K562 (cell line): ENCODE measurements around the gene MACF1. TPM values are rescaled to one million over a fixed set of nuclear protein-coding genes. Genes with fewer than 3 reads are reported as not detected.

ENCODE experiments used
- ATAC-seq: fragments of 200-7000 bp; cut with Tn5 transposase; 3 replicates; pipeline ENCODE4 v1.9.1; 2020; ENCODE audit warnings: moderate library complexity
- BruUV-seq: library from RNA; stranded (reverse); fragments of 400-500 nt; replicated peaks from 2 replicates; lab custom pipeline; 2021; lab: Mats Ljungman, UMichigan
- CTCF ChIA-PET: fragments of 300-600 bp; formaldehyde crosslinking; extraction: SDS; loops from one replicate; lab custom pipeline; 2021; ENCODE audit warnings: low intra/inter-chr PET ratio; lab: Yijun Ruan, JAX
- POLR2A ChIA-PET: fragments of 300-600, 350-650 bp; sonication (Branson Sonifier 250); formaldehyde crosslinking; extraction: SDS; loops from one replicate; lab custom pipeline; 2021; ENCODE audit warnings: antibody characterized with exemption, inconsistent platforms; lab: Yijun Ruan, JAX
- DNase-seq, 4 experiments: peaks; one replicate each; pipeline versions ENCODE4 v3.0.0 to v3.0.0-alpha.2; 2011 to 2018; ENCODE audit warnings: low spot score in 3 of 4, mixed read lengths in 3 of 4; ENCODE audit errors: extremely low read depth in 1 of 4
- FAIRE-seq: peaks from 2 replicates; lab custom pipeline; 2011; peaks lifted over from hg19 to GRCh38; lab: Jason Lieb, UNC
- H2AFZ ChIP-seq: 2 replicates; pipeline ENCODE4 v1.6.0; 2011; ENCODE audit warnings: low read depth, low read length, control low read depth, inconsistent platforms
- H3K27ac ChIP-seq: fragments of 200-600 bp; 3 replicates; pipeline ENCODE4 v1.8.0; 2011; ENCODE audit warnings: low read depth, mild to moderate bottlenecking, control low read depth, inconsistent platforms, low read length, moderate library complexity, mixed read lengths; ENCODE audit errors: extremely low read depth
- H3K27me3 ChIP-seq, 2 experiments: fragments of 300-600 bp in 1 of 2; 2 replicates in 1 of 2; 3 replicates in 1 of 2; pipeline versions ENCODE4 v1.6.0 to v1.8.0; 2011; ENCODE audit warnings: inconsistent platforms in 2 of 2, low read length in 2 of 2, mild to moderate bottlenecking in 1 of 2, mixed read lengths in 1 of 2, moderate library complexity in 1 of 2; ENCODE audit not compliant: control insufficient read depth in 2 of 2, insufficient read depth in 2 of 2
- H3K36me3 ChIP-seq: fragments of 300-600 bp; 3 replicates; pipeline ENCODE4 v1.8.0; 2011; ENCODE audit warnings: mild to moderate bottlenecking, low read length, inconsistent platforms; ENCODE audit not compliant: control insufficient read depth, insufficient read depth
- H3K4me1 ChIP-seq, 2 experiments: fragments of 200-600 bp in 1 of 2; replicated peaks in 1 of 2; 2 replicates in 1 of 2; 3 replicates in 1 of 2; pipeline versions ENCODE4 v1.5.1 to v1.8.0; 2011; ENCODE audit warnings: inconsistent platforms in 2 of 2, low read length in 2 of 2, mild to moderate bottlenecking in 1 of 2, mixed read lengths in 1 of 2, moderate library complexity in 1 of 2; ENCODE audit not compliant: control insufficient read depth in 2 of 2, insufficient read depth in 2 of 2
- H3K4me2 ChIP-seq: 2 replicates; pipeline ENCODE4 v1.6.1; 2011; ENCODE audit warnings: low read length, control low read depth, inconsistent platforms, mixed read lengths; ENCODE audit not compliant: insufficient read depth
- H3K4me3 ChIP-seq: fragments of 200-600 bp; sonication (generic), shearing (Covaris generic); 2 replicates; pipeline ENCODE4 v1.5.1; 2016; ENCODE audit warnings: control low read depth, inconsistent platforms
- H3K79me2 ChIP-seq: fragments of 200-600 bp; 3 replicates; pipeline ENCODE4 v1.8.0; 2011; ENCODE audit warnings: low read length, inconsistent platforms; ENCODE audit not compliant: control insufficient read depth, insufficient read depth
- H3K9ac ChIP-seq, 2 experiments: 2 replicates each; pipeline versions ENCODE4 v1.6.0 to v1.6.1; 2011; ENCODE audit warnings: low read depth in 2 of 2, low read length in 2 of 2, control low read depth in 1 of 2, inconsistent platforms in 1 of 2, mild to moderate bottlenecking in 1 of 2, mixed read lengths in 1 of 2; ENCODE audit not compliant: insufficient read depth in 1 of 2
- H3K9me1 ChIP-seq: one replicate; pipeline ENCODE4 v1.6.0; 2011; ENCODE audit warnings: inconsistent platforms, mild to moderate bottlenecking, low read length, moderate library complexity; ENCODE audit not compliant: control insufficient read depth, insufficient read depth
- H3K9me3 ChIP-seq: replicated peaks from 2 replicates; pipeline ENCODE4 v1.5.1; 2011; ENCODE audit warnings: low read depth, low read length, inconsistent platforms; ENCODE audit not compliant: control insufficient read depth, insufficient read depth
- H4K20me1 ChIP-seq: replicated peaks from 2 replicates; pipeline ENCODE4 v1.6.1; 2011; ENCODE audit warnings: low read length, inconsistent platforms, mixed read lengths; ENCODE audit not compliant: control insufficient read depth, insufficient read depth
- ARHGAP35 ChIP-seq: fragments of 450-650 bp; IDR thresholded peaks from 2 replicates; pipeline ENCODE4 v1.6.1; 2018; ENCODE audit not compliant: partially characterized antibody
- BACH1 ChIP-seq: fragments of 200-800 bp; sonication (Bioruptor generic); IDR thresholded peaks from 2 replicates; pipeline ENCODE4 v1.6.1; 2016; ENCODE audit warnings: missing genetic modification characterization, missing compliant biosample characterization
- GTF2A2 ChIP-seq: IDR thresholded peaks from 2 replicates; pipeline ENCODE4 v1.6.1; 2016; ENCODE audit warnings: mild to moderate bottlenecking, missing genetic modification characterization, missing compliant biosample characterization
- JUN ChIP-seq, 2 experiments: sonication (generic) in 1 of 2; formaldehyde crosslinking in 1 of 2; IDR thresholded peaks; 2 replicates each; pipeline versions ENCODE4 v1.6.1 to v1.8.0; 2012 to 2022; ENCODE audit warnings: borderline replicate concordance in 2 of 2, mild to moderate bottlenecking in 2 of 2, improper control_type of control experiment in 1 of 2, low read depth in 1 of 2, low read length in 1 of 2, missing genetic modification reagents in 1 of 2
- LEF1 ChIP-seq: fragments of 450-650 bp; IDR thresholded peaks from 2 replicates; pipeline ENCODE4 v1.6.1; 2016; ENCODE audit warnings: mild to moderate bottlenecking
- MAFG ChIP-seq: fragments of 450-650 bp; conservative IDR thresholded peaks from 2 replicates; pipeline ENCODE4 v1.6.1; 2016; ENCODE audit warnings: missing genetic modification characterization, missing compliant biosample characterization
- MCM2 ChIP-seq: fragments of 450-650 bp; IDR thresholded peaks from 2 replicates; pipeline ENCODE4 v1.6.1; 2017; ENCODE audit warnings: low read depth, mild to moderate bottlenecking
- POU5F1 ChIP-seq: fragments of 150-350 bp; IDR thresholded peaks from 2 replicates; pipeline ENCODE4 v1.6.1; 2014; ENCODE audit warnings: borderline replicate concordance, low read length, low read depth, mild to moderate bottlenecking; ENCODE audit not compliant: partially characterized antibody
- PYGO2 ChIP-seq: fragments of 450-650 bp; IDR thresholded peaks from 2 replicates; pipeline ENCODE4 v1.6.1; 2016; ENCODE audit warnings: mild to moderate bottlenecking, missing genetic modification characterization, moderate library complexity, missing compliant biosample characterization
- RBM34 ChIP-seq: fragments of 200-400 bp; formaldehyde crosslinking; IDR thresholded peaks from 2 replicates; pipeline ENCODE4 v1.6.1; 2018; ENCODE audit warnings: low read length, borderline replicate concordance; ENCODE audit not compliant: insufficient read depth
- TCFL5 ChIP-seq: fragments of 250-450 bp; sonication (Bioruptor Pico); conservative IDR thresholded peaks from 2 replicates; pipeline ENCODE4 v1.6.1; 2021; ENCODE audit warnings: mild to moderate bottlenecking, moderate library complexity, matching md5 sums
- TRIM28 ChIP-seq: fragments of 450-650 bp; IDR thresholded peaks from 2 replicates; pipeline ENCODE4 v1.6.1; 2017
- ZBTB49 ChIP-seq: sonication (generic); formaldehyde crosslinking; IDR thresholded peaks from 2 replicates; pipeline ENCODE4 v1.8.0; 2022; ENCODE audit warnings: missing genetic modification reagents, mild to moderate bottlenecking, borderline replicate concordance
- ZNF316 ChIP-seq: fragments of 450-650 bp; IDR thresholded peaks from 2 replicates; pipeline ENCODE4 v1.6.1; 2016
- ZNF445 ChIP-seq: fragments of 250-450 bp; sonication (Bioruptor Pico); IDR thresholded peaks from 2 replicates; pipeline ENCODE4 v1.4.0; 2020; ENCODE audit warnings: low read depth, mild to moderate bottlenecking, moderate library complexity
- ZNF511 ChIP-seq: sonication (generic); formaldehyde crosslinking; IDR thresholded peaks from 2 replicates; pipeline ENCODE4 v1.8.0; 2022; ENCODE audit warnings: mild to moderate bottlenecking, missing genetic modification reagents
- ZNF668 ChIP-seq: fragments of 250-450 bp; sonication (Bioruptor Pico); IDR thresholded peaks from 2 replicates; pipeline ENCODE4 v1.8.0; 2022; ENCODE audit warnings: mild to moderate bottlenecking, inconsistent platforms
- ZNF696 ChIP-seq: fragments of 250-450 bp; sonication (Bioruptor Pico); conservative IDR thresholded peaks from 2 replicates; pipeline ENCODE4 v1.4.0; 2020; ENCODE audit warnings: mild to moderate bottlenecking, moderate library complexity
- ZNF778 ChIP-seq: fragments of 450-650 bp; formaldehyde crosslinking; IDR thresholded peaks from 2 replicates; pipeline ENCODE4 v1.4.0; 2020; ENCODE audit warnings: mild to moderate bottlenecking, moderate library complexity
- WGBS: fragments of 100-300 bp; shearing (Covaris generic); methylation state at CpG from one replicate; pipeline ENCODE4 v1.1.6; 2016; ENCODE audit warnings: low coverage, mixed read lengths; ENCODE audit not compliant: insufficient coverage; ENCODE audit errors: missing lambda C conversion rate; 5-methylcytosine and 5-hydroxymethylcytosine counted together
- in situ Hi-C: fragments of 300-500 bp; cut with MboI; formaldehyde crosslinking; loops from 4 replicates; pipeline ENCODE4 v1.15.0; 2018; ENCODE audit warnings: inconsistent platforms, mixed read lengths
- intact Hi-C: fragments of 100-400 bp; cut with micrococcal nuclease; formaldehyde crosslinking; loops from 2 replicates; pipeline ENCODE4 v1.14.2; 2022
- polyA plus RNA-seq, 8 experiments: library from polyadenylated mRNA; depleted of rRNA in 4 of 8; stranded (reverse) in 5 of 8; unstranded in 3 of 8; fragments of >200 nt; fragmentation: Nextera tagmentation in 2 of 8; fragmentation: Illumina TruSeq in 1 of 8; extraction: Ambion mirVana in 2 of 8; extraction: Trizol in 1 of 8; gene quantifications; 2 replicates each; pipeline versions ENCODE4 v1.2.1 to v1.2.3, GENCODE V29; 2011 to 2014; ENCODE audit warnings: inconsistent platforms in 1 of 8, missing spikeins in 1 of 8
- total RNA-seq, 7 experiments: library from RNA; depleted of rRNA in 6 of 7; stranded (reverse); fragments of >200 nt in 6 of 7; fragmentation: Illumina TruSeq in 2 of 7; extraction: Trizol in 2 of 7; gene quantifications; 2 replicates each; pipeline versions ENCODE4 v1.2.1 to v1.2.3, GENCODE V29; 2011 to 2021; ENCODE audit warnings: low replicate concordance in 1 of 7
- TF ChIP-seq, protein P1 (sequence below): fragments of 450-650 bp; IDR thresholded peaks from 2 replicates; pipeline ENCODE4 v1.6.1; 2016; ENCODE audit warnings: antibody characterized with exemption

Gene MACF1
- total and polyA plus RNA-seq, 9 of the 15 experiments (the other 6 are each of a cell fraction or from before 2014, with no cell fraction given), result 13.2 to 232 (median 112) TPM

DNA sequence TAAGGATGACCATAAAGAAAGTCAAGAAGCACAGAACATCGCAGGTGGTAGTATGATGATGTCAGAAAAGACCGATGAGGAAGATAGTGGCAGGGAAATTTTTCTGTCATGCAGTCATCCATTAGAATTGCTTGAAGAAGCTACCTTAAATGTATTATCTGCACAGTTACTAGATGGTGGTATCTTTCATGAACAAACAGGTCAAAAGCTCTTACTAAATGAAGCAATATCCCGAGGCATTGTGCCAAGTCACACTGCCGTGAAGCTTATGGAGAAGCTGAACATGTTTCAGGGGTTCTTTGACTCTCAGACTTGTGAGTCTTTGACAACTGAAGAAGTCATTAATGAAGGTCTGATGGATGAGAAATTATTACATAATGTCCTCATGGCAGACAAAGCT, 128.8 kb downstream of the MACF1 start (continued):
- TF ChIP-seq ZNF778 (CRISPR knock-in tag), result no peak
- no peak for TF ChIP-seq ZNF696 (CRISPR knock-in tag)
- no peak for TF ChIP-seq TCFL5 (CRISPR knock-in tag)
- TF ChIP-seq ARHGAP35, result no peak
- no peak for TF ChIP-seq PYGO2 (tag)
- no peak for TF ChIP-seq ZBTB49 (CRISPR knock-in tag)
- TF ChIP-seq JUN (IDR thresholded peaks at IDR 0.05; ENCODE audit: borderline replicate concordance, low read depth, low read length), result no peak
- no peak for TF ChIP-seq JUN (CRISPR knock-in tag; IDR thresholded peaks at IDR 0.05; ENCODE audit: borderline replicate concordance)
- no peak for TF ChIP-seq MCM2

GRCh38 chr1:39335216-39335615, 130.7 kb downstream of the MACF1 start:
- Histone ChIP-seq H3K4me1 (no peaks in the 10 kb centered on the region), H3K27ac (no peak overlapping the region), H3K36me3 (peaks cover 92% of the 10 kb centered on the region), H3K27me3 (no peaks in the 10 kb centered on the region), H2AFZ (no peak overlapping the region), H3K9ac (no peak overlapping the region), H4K20me1 (no peaks in the 10 kb centered on the region), H3K79me2 (no peaks in the 10 kb centered on the region), H3K9me1 (no peaks in the 10 kb centered on the region), H3K9me3 (no peaks in the 10 kb centered on the region), H3K4me3 (no peak overlapping the region), H3K4me2 (no peak overlapping the region)
- POLR2A ChIA-PET, result no interaction called here
- intact Hi-C loops (no loop called here), in situ Hi-C loops (no loop called here)
- no peak for FAIRE-seq
- ATAC-seq, result no peak
- CTCF ChIA-PET, result no interaction called here
- no peak for DNase-seq
- 73% methylated on average over 3 of the region's 3 CpGs for WGBS
- BruUV-seq, result no TSS peak
- peak; percentile 48 for TF ChIP-seq MAFG (tag)
- TF ChIP-seq TRIM28, result no peak
- no peak for TF ChIP-seq GTF2A2
- peak; percentile 78 for TF ChIP-seq ZNF316
- TF ChIP-seq ZNF445 (CRISPR knock-in tag), result no peak
- TF ChIP-seq POU5F1, result no peak
- no peak for TF ChIP-seq ZNF511 (CRISPR knock-in tag)
- TF ChIP-seq RBM34, result no peak
- no peak for TF ChIP-seq LEF1
- TF ChIP-seq BACH1 (tag), result no peak
- TF ChIP-seq, protein P1, sequence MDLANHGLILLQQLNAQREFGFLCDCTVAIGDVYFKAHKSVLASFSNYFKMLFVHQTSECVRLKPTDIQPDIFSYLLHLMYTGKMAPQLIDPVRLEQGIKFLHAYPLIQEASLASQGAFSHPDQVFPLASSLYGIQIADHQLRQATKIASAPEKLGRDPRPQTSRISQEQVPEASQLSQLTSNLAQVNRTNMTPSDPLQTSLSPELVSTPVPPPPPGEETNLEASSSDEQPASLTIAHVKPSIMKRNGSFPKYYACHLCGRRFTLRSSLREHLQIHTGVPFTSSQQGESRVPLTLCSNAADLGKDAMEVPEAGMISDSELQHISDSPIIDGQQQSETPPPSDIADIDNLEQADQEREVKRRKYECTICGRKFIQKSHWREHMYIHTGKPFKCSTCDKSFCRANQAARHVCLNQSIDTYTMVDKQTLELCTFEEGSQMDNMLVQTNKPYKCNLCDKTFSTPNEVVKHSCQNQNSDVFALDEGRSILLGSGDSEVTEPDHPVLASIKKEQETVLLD, result no peak
- TF ChIP-seq ZNF668, result no peak
